ENCODE data around the gene CA9. TPM values are rescaled to one million over a fixed set of nuclear protein-coding genes. Genes with fewer than 3 reads are reported as not detected.
"Not testable (repeated sequence)": the region's sequence is repeated elsewhere in the genome, so short reads cannot be mapped to it uniquely, and the experiment has no call there.

The CA9 gene
- total RNA-seq (2014; rRNA removed; shearing (Covaris generic)): 1.3 and 2.1 TPM in 2 replicates

- no peak for DNase-seq (ENCODE audit: low spot score)
Measured at GRCh38 chr9:35673132-35674024, at the start of gene CA9. CA9 (plus strand) TSS chr9:35673928; CDS start chr9:35673960, 32 bp downstream.

GRCh38 chr9:35627575-35627974 is 46.2 kb upstream of the CA9 start:
- no peak for DNase-seq (ENCODE audit: low spot score)

- DNase-seq (ENCODE audit: low spot score): no peak
Measured at GRCh38 chr9:35628389-35628991, 45.2 kb upstream of the CA9 start.

GRCh38 chr9:35629597-35629996 is 44.1 kb upstream of the CA9 start:
- no peak for DNase-seq (ENCODE audit: low spot score)

GRCh38 chr9:35635730-35636129 is 38.0 kb upstream of the CA9 start:
- DNase-seq (ENCODE audit: low spot score): no peak

GRCh38 chr9:35636135-35636876 is 37.4 kb upstream of the CA9 start:
- DNase-seq (ENCODE audit: low spot score): no peak

GRCh38 chr9:35636877-35637246 is 36.9 kb upstream of the CA9 start:
- not testable (repeated sequence) for DNase-seq (ENCODE audit: low spot score)

GRCh38 chr9:35637427-35637955 is 36.2 kb upstream of the CA9 start:
- DNase-seq (ENCODE audit: low spot score): not testable (repeated sequence)

GRCh38 chr9:35638751-35639150 is 35.0 kb upstream of the CA9 start:
- DNase-seq (ENCODE audit: low spot score): not testable (repeated sequence)

- DNase-seq (ENCODE audit: low spot score): not testable (repeated sequence)
Measured at GRCh38 chr9:35639225-35639624, 34.5 kb upstream of the CA9 start.

- DNase-seq (ENCODE audit: low spot score): no peak
Measured at GRCh38 chr9:35639631-35640030, 34.1 kb upstream of the CA9 start.

GRCh38 chr9:35640431-35640830 is 33.3 kb upstream of the CA9 start:
- DNase-seq (ENCODE audit: low spot score): not testable (repeated sequence)

GRCh38 chr9:35641478-35641877 is 32.2 kb upstream of the CA9 start:
- DNase-seq (ENCODE audit: low spot score): not testable (repeated sequence)

- no peak for DNase-seq (ENCODE audit: low spot score)
Measured at GRCh38 chr9:35643046-35643445, 30.7 kb upstream of the CA9 start.

GRCh38 chr9:35645736-35646135 is 28.0 kb upstream of the CA9 start:
- not testable (repeated sequence) for DNase-seq (ENCODE audit: low spot score)

GRCh38 chr9:35646153-35646532 is 27.6 kb upstream of the CA9 start:
- no peak for DNase-seq (ENCODE audit: low spot score)

- DNase-seq (ENCODE audit: low spot score): peak; percentile 84
Measured at GRCh38 chr9:35646533-35647265, 27.0 kb upstream of the CA9 start.

- DNase-seq (ENCODE audit: low spot score): no peak
Measured at GRCh38 chr9:35649431-35650340, 24.0 kb upstream of the CA9 start.

- DNase-seq (ENCODE audit: low spot score): no peak
Measured at GRCh38 chr9:35650341-35651158, 23.2 kb upstream of the CA9 start, which contains the start of gene SIT1. SIT1 (minus strand) TSS chr9:35650931; CDS start chr9:35650853, 78 bp downstream.

All from H4 (cell line).